ENCODE measurements around the gene RNU1-3.

Gene RNU1-3

GRCh38 chr1:16617778-16618580 lies 48.8 kb downstream of the RNU1-3 start:
- no peak for DNase-seq

- no peak for DNase-seq
These were observed 49.6 kb downstream of the RNU1-3 start for GRCh38 chr1:16617114-16617631.

All from T1000 (cell line).